Measurements from ENCODE around the gene WNT2B.
"Not testable (repeated sequence)": the region's sequence is repeated elsewhere in the genome, so short reads cannot be mapped to it uniquely, and the experiment has no call there.

WNT2B gene

DNA sequence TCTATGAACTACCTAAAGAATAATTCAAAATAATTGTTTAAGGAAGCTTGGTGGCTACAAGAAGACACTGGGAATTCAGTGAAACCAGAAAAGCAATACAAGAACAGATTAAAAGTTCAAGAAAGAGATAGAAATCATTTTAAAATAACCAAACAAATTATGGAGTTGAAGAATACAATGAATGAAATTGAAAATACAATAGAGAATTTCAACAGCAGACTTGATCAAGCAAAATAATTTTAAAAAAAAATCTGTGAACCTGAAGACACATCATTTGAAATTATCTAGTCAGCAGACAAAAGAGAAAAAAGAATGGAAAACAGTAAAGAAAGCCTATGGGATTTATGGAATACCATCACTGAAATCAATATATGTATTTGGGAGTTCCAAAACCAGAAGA lies 31.2 kb upstream of the WNT2B start:
- no peaks in the 10 kb centered on the region for H3K36me3 ChIP-seq (ENCODE audit: control insufficient read depth in 1 of 2, insufficient read depth in 2 of 2, low read length in 2 of 2)
- no peaks in the 10 kb centered on the region for H3K27me3 ChIP-seq (ENCODE audit: control insufficient read depth in 1 of 2, insufficient read depth in 2 of 2, low read length in 2 of 2)
- H3K4me1 ChIP-seq (ENCODE audit: control insufficient read depth in 1 of 2, insufficient read depth in 2 of 2, low read length in 2 of 2): no peaks in the 10 kb centered on the region
- H3K9me3 ChIP-seq (ENCODE audit: control insufficient read depth in 1 of 2, low read length in 2 of 2): peaks cover 10 to 11% of the 10 kb centered on the region in 2 donors
- no peak overlapping the region for H3K9ac ChIP-seq (ENCODE audit: low read depth in 1 of 2, low read length in 2 of 2)
- H3K4me3 ChIP-seq (ENCODE audit: low read depth in 1 of 2, low read length in 2 of 2): no peak overlapping the region
- H3K27ac ChIP-seq (ENCODE audit: low read depth, low read length): no peak overlapping the region

DNA sequence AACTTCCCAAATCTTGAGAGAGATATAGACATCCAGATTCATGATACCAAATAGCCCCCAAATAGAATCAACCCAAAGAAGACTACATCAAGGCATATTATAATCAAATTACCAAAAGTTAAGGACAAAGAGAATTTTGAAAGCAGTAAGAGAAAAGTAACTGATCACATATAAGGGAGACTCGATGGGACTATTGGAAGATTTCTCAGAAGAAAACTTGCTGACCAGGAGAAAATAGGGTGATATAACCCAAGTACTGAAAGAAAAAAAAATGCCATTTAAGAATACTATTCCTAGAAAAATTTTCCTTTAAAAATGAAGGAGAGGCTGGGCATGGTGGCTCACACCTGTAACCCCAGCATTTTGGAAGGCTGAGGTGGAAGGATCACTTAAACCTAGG lies 30.5 kb upstream of the WNT2B start:
- H3K4me1 ChIP-seq (ENCODE audit: control insufficient read depth in 1 of 2, insufficient read depth in 2 of 2, low read length in 2 of 2): no peaks in the 10 kb centered on the region
- H3K36me3 ChIP-seq (ENCODE audit: control insufficient read depth in 1 of 2, insufficient read depth in 2 of 2, low read length in 2 of 2): no peaks in the 10 kb centered on the region
- no peaks in the 10 kb centered on the region for H3K27me3 ChIP-seq (ENCODE audit: control insufficient read depth in 1 of 2, insufficient read depth in 2 of 2, low read length in 2 of 2)
- peaks cover 10 to 11% of the 10 kb centered on the region in 2 donors for H3K9me3 ChIP-seq (ENCODE audit: control insufficient read depth in 1 of 2, low read length in 2 of 2)
- no peak overlapping the region for H3K9ac ChIP-seq (ENCODE audit: low read depth in 1 of 2, low read length in 2 of 2)
- H3K4me3 ChIP-seq (ENCODE audit: low read depth in 1 of 2, low read length in 2 of 2): no peak overlapping the region
- H3K27ac ChIP-seq (ENCODE audit: low read depth, low read length): no peak overlapping the region

DNA sequence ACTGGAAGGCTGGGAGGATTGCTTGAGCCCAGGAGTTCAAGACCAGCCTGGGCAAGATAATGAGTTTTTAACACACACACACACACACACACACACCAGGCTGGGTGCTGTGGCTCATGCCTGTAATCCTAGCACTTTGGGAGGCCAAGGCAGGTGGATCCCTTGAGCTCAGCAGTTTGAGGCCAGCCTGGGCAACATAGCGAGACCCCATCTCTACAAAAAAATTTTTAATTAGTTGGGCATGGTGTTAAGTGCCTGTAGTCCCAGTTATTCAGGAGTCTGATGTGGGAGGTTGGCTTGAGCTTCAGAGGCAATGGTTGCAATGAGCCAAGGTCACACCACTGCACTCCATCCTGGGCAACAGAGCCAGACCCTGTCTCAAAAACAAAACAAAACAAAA lies 22.7 kb upstream of the WNT2B start:
- not testable (repeated sequence) for H3K36me3 ChIP-seq (ENCODE audit: control insufficient read depth in 1 of 2, insufficient read depth in 2 of 2, low read length in 2 of 2); H3K9ac ChIP-seq (ENCODE audit: low read depth in 1 of 2, low read length in 2 of 2); H3K27ac ChIP-seq (ENCODE audit: low read depth, low read length); H3K4me1 ChIP-seq (ENCODE audit: control insufficient read depth in 1 of 2, insufficient read depth in 2 of 2, low read length in 2 of 2); H3K4me3 ChIP-seq (ENCODE audit: low read depth in 1 of 2, low read length in 2 of 2); H3K27me3 ChIP-seq (ENCODE audit: control insufficient read depth in 1 of 2, insufficient read depth in 2 of 2, low read length in 2 of 2); H3K9me3 ChIP-seq (ENCODE audit: control insufficient read depth in 1 of 2, low read length in 2 of 2)

DNA sequence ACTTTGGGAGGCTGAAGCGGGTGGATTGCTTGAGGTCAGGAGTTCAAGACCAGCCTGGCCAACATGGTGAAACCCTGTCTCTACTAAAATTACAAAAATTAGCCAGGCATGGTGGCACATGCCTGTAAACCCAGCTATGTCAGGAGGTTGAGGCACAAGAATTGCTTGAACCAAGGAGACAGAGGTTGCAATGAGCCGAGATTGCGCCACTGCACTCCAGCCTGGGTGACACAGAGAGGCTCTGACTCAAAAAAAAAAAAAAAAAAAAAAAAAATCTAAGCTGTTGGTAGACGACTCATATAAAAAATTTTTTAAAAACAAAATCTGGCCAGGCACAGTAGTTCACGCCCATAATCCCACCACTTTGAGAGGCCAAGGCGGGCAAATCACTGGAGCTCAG lies 21.1 kb upstream of the WNT2B start:
- H3K36me3 ChIP-seq (ENCODE audit: control insufficient read depth in 1 of 2, insufficient read depth in 2 of 2, low read length in 2 of 2); H3K27ac ChIP-seq (ENCODE audit: low read depth, low read length); H3K4me1 ChIP-seq (ENCODE audit: control insufficient read depth in 1 of 2, insufficient read depth in 2 of 2, low read length in 2 of 2); H3K9ac ChIP-seq (ENCODE audit: low read depth in 1 of 2, low read length in 2 of 2); H3K4me3 ChIP-seq (ENCODE audit: low read depth in 1 of 2, low read length in 2 of 2); H3K9me3 ChIP-seq (ENCODE audit: control insufficient read depth in 1 of 2, low read length in 2 of 2); H3K27me3 ChIP-seq (ENCODE audit: control insufficient read depth in 1 of 2, insufficient read depth in 2 of 2, low read length in 2 of 2): not testable (repeated sequence)

DNA sequence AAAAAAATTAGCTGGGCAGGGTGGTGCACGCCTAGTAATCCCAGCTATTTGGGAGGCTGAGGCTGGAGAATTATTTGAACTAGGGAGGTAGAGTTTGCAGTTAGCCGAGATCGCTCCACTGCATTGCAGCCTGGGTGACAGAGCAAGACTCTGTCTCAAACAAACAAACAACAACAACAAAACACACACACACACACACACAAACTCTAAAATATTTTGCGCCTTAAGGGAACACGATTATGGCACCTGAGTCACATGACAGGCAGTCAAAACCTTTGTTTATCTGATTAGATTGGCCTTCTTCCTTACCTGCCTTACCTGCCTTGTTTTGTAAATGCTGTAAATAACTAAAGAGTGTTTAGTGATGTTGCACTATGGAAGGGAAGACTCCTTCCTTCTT lies 20.6 kb upstream of the WNT2B start:
- H3K9ac ChIP-seq (ENCODE audit: low read depth in 1 of 2, low read length in 2 of 2): no peak overlapping the region
- no peak overlapping the region for H3K4me3 ChIP-seq (ENCODE audit: low read depth in 1 of 2, low read length in 2 of 2)
- no peak overlapping the region for H3K27ac ChIP-seq (ENCODE audit: low read depth, low read length)
- H3K27me3 ChIP-seq (ENCODE audit: control insufficient read depth in 1 of 2, insufficient read depth in 2 of 2, low read length in 2 of 2): no peaks in the 10 kb centered on the region
- no peaks in the 10 kb centered on the region for H3K36me3 ChIP-seq (ENCODE audit: control insufficient read depth in 1 of 2, insufficient read depth in 2 of 2, low read length in 2 of 2)
- no peaks in the 10 kb centered on the region for H3K9me3 ChIP-seq (ENCODE audit: control insufficient read depth in 1 of 2, low read length in 2 of 2)
- H3K4me1 ChIP-seq (ENCODE audit: control insufficient read depth in 1 of 2, insufficient read depth in 2 of 2, low read length in 2 of 2): no peaks in the 10 kb centered on the region

- Histone ChIP-seq H3K27ac (ENCODE audit: low read depth, low read length) (no peak overlapping the region), H3K4me3 (ENCODE audit: low read depth in 1 of 2, low read length in 2 of 2) (no peak overlapping the region), H3K36me3 (ENCODE audit: control insufficient read depth in 1 of 2, insufficient read depth in 2 of 2, low read length in 2 of 2) (no peaks in the 10 kb centered on the region), H3K4me1 (ENCODE audit: control insufficient read depth in 1 of 2, insufficient read depth in 2 of 2, low read length in 2 of 2) (no peaks in the 10 kb centered on the region), H3K9me3 (ENCODE audit: control insufficient read depth in 1 of 2, low read length in 2 of 2) (no peaks in the 10 kb centered on the region), H3K9ac (ENCODE audit: low read depth in 1 of 2, low read length in 2 of 2) (no peak overlapping the region), H3K27me3 (ENCODE audit: control insufficient read depth in 1 of 2, insufficient read depth in 2 of 2, low read length in 2 of 2) (no peaks in the 10 kb centered on the region)
These were observed 16.7 kb upstream of the WNT2B start for GRCh38 chr1:112492076-112492475.

DNA sequence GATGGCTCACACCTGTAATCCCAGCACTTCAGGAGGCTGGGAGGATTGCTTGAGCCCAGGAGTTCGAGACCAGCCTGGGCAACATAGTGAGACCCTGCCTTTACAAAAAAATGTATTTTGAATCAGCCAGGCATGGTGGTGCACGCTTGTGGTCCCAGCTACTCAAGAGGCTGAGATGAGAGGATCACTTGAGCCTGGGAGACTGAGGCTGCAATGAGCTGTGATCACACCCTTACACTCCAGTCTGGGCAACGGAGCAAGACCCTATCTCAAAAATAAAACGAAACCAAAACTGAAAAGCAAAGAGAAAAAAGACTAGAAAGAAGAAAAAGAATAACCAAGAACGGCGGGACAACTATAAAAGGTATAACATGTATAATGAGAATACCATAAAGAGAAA lies 15.4 kb upstream of the WNT2B start:
- no peak overlapping the region for H3K9ac ChIP-seq (ENCODE audit: low read depth in 1 of 2, low read length in 2 of 2)
- no peaks in the 10 kb centered on the region for H3K4me1 ChIP-seq (ENCODE audit: control insufficient read depth in 1 of 2, insufficient read depth in 2 of 2, low read length in 2 of 2)
- H3K27ac ChIP-seq (ENCODE audit: low read depth, low read length): no peak overlapping the region
- H3K36me3 ChIP-seq (ENCODE audit: control insufficient read depth in 1 of 2, insufficient read depth in 2 of 2, low read length in 2 of 2): no peaks in the 10 kb centered on the region
- no peaks in the 10 kb centered on the region for H3K27me3 ChIP-seq (ENCODE audit: control insufficient read depth in 1 of 2, insufficient read depth in 2 of 2, low read length in 2 of 2)
- no peak overlapping the region for H3K4me3 ChIP-seq (ENCODE audit: low read depth in 1 of 2, low read length in 2 of 2)
- H3K9me3 ChIP-seq (ENCODE audit: control insufficient read depth in 1 of 2, low read length in 2 of 2): no peaks in the 10 kb centered on the region

DNA sequence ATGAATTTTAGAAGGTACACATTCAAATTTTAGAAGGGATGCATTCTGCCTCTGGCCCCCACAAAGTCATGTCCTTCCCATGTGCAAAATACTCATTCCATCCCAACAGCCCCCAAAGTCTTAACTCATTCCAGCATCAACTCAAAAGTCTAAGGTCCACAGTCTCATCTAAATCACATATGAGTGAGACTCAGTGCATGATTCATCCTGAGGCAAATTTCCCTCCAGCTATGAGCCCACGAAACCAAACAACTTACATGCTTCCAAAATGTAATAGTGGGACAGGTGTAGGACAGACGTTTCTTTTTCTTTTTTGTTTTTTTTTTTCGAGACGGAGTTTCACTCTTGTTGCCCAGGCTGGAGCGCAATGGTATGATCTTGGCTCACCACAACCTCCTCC lies 12.5 kb upstream of the WNT2B start:
- Histone ChIP-seq H3K27me3 (ENCODE audit: control insufficient read depth in 1 of 2, insufficient read depth in 2 of 2, low read length in 2 of 2) (peaks cover 0 to 9% of the 10 kb centered on the region in 2 donors), H3K4me1 (ENCODE audit: control insufficient read depth in 1 of 2, insufficient read depth in 2 of 2, low read length in 2 of 2) (no peaks in the 10 kb centered on the region), H3K9ac (ENCODE audit: low read depth in 1 of 2, low read length in 2 of 2) (no peak overlapping the region), H3K27ac (ENCODE audit: low read depth, low read length) (no peak overlapping the region), H3K4me3 (ENCODE audit: low read depth in 1 of 2, low read length in 2 of 2) (no peak overlapping the region), H3K9me3 (ENCODE audit: control insufficient read depth in 1 of 2, low read length in 2 of 2) (no peaks in the 10 kb centered on the region), H3K36me3 (ENCODE audit: control insufficient read depth in 1 of 2, insufficient read depth in 2 of 2, low read length in 2 of 2) (no peaks in the 10 kb centered on the region)

GRCh38 chr1:112501810-112502641 lies 6.7 kb upstream of the WNT2B start:
- no peaks in the 10 kb centered on the region for H3K9me3 ChIP-seq (ENCODE audit: control insufficient read depth in 1 of 2, low read length in 2 of 2)
- H3K27ac ChIP-seq (ENCODE audit: low read depth, low read length): no peak overlapping the region
- peak overlapping the region; percentile 67 to 69 for H3K4me3 ChIP-seq (ENCODE audit: low read depth in 1 of 2, low read length in 2 of 2)
- peaks cover 15 to 44% of the 10 kb centered on the region in 2 donors for H3K27me3 ChIP-seq (ENCODE audit: control insufficient read depth in 1 of 2, insufficient read depth in 2 of 2, low read length in 2 of 2)
- no peaks in the 10 kb centered on the region for H3K36me3 ChIP-seq (ENCODE audit: control insufficient read depth in 1 of 2, insufficient read depth in 2 of 2, low read length in 2 of 2)
- peak overlapping the region; percentile 18 to 38 for H3K9ac ChIP-seq (ENCODE audit: low read depth in 1 of 2, low read length in 2 of 2)
- H3K4me1 ChIP-seq (ENCODE audit: control insufficient read depth in 1 of 2, insufficient read depth in 2 of 2, low read length in 2 of 2): peaks cover 0 to 9% of the 10 kb centered on the region in 2 donors

DNA sequence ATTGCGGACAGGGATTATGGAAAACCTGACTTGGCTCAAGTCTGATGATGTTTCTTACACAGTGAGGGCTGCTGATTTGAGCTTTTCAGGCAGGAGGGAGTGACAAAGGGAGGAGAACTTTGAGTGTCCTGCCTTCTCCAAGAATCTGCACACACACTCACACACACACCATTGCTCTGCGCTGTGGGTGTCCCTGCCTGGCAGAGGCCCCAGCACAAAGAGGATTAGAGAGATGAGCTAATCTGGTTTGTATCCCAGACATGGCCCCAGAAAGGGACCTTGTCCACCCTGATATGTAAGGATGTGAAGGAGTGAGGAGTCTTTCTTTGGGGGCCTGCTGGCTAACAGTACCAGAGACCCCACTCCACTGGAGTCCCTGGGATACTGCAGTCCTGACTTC lies 5.9 kb upstream of the WNT2B start:
- Histone ChIP-seq H3K36me3 (ENCODE audit: control insufficient read depth in 1 of 2, insufficient read depth in 2 of 2, low read length in 2 of 2) (no peaks in the 10 kb centered on the region), H3K27ac (ENCODE audit: low read depth, low read length) (no peak overlapping the region), H3K27me3 (ENCODE audit: control insufficient read depth in 1 of 2, insufficient read depth in 2 of 2, low read length in 2 of 2) (peaks cover 17 to 52% of the 10 kb centered on the region in 2 donors), H3K4me1 (ENCODE audit: control insufficient read depth in 1 of 2, insufficient read depth in 2 of 2, low read length in 2 of 2) (peaks cover 2 to 12% of the 10 kb centered on the region in 2 donors), H3K4me3 (ENCODE audit: low read depth in 1 of 2, low read length in 2 of 2) (peak overlapping the region in 1 of 2 donors; percentile 69), H3K9me3 (ENCODE audit: control insufficient read depth in 1 of 2, low read length in 2 of 2) (no peaks in the 10 kb centered on the region), H3K9ac (ENCODE audit: low read depth in 1 of 2, low read length in 2 of 2) (no peak overlapping the region)
